Keratinocyte (primary cell): ENCODE measurements around the gene SHISA9.

Experiments
- EZH2 ChIP-seq: IDR thresholded peaks from one replicate; pipeline ENCODE4 v1.6.1; 2012; ENCODE audit warnings: inconsistent platforms, mild to moderate bottlenecking, low read length, moderate library complexity
- TF ChIP-seq, protein P1 (sequence below), 3 experiments: IDR thresholded peaks in 1 of 3; conservative IDR thresholded peaks in 1 of 3; optimal IDR thresholded peaks in 1 of 3; 2 replicates in 2 of 3; 3 replicates in 1 of 3; pipeline versions ENCODE3 to v1.5.1; 2011; ENCODE audit warnings: low read length in 3 of 3, mild to moderate bottlenecking in 3 of 3, moderate library complexity in 2 of 3, control low read depth in 1 of 3, inconsistent platforms in 1 of 3; ENCODE audit not compliant: insufficient read depth in 2 of 3; ENCODE audit errors: extremely low read depth in 1 of 3

- TF ChIP-seq EZH2 = no peak
- TF ChIP-seq, protein P1, sequence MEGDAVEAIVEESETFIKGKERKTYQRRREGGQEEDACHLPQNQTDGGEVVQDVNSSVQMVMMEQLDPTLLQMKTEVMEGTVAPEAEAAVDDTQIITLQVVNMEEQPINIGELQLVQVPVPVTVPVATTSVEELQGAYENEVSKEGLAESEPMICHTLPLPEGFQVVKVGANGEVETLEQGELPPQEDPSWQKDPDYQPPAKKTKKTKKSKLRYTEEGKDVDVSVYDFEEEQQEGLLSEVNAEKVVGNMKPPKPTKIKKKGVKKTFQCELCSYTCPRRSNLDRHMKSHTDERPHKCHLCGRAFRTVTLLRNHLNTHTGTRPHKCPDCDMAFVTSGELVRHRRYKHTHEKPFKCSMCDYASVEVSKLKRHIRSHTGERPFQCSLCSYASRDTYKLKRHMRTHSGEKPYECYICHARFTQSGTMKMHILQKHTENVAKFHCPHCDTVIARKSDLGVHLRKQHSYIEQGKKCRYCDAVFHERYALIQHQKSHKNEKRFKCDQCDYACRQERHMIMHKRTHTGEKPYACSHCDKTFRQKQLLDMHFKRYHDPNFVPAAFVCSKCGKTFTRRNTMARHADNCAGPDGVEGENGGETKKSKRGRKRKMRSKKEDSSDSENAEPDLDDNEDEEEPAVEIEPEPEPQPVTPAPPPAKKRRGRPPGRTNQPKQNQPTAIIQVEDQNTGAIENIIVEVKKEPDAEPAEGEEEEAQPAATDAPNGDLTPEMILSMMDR (optimal IDR thresholded peaks at IDR 0.05 in 1 of 3, IDR thresholded peaks at IDR 0.05 in 1 of 3, conservative IDR thresholded peaks at IDR 0.05 in 1 of 3; ENCODE audit: extremely low read depth in 1 of 3, insufficient read depth in 2 of 3, low read length in 3 of 3) = no peak
These were observed 137.2 kb downstream of the SHISA9 start for GRCh38 chr16:13038591-13038990.
